ENCODE data around the gene MRPL38.

- TF ChIP-seq POLR2A (IDR thresholded peaks at IDR 0.05) = no peak
- TF ChIP-seq, protein P1, sequence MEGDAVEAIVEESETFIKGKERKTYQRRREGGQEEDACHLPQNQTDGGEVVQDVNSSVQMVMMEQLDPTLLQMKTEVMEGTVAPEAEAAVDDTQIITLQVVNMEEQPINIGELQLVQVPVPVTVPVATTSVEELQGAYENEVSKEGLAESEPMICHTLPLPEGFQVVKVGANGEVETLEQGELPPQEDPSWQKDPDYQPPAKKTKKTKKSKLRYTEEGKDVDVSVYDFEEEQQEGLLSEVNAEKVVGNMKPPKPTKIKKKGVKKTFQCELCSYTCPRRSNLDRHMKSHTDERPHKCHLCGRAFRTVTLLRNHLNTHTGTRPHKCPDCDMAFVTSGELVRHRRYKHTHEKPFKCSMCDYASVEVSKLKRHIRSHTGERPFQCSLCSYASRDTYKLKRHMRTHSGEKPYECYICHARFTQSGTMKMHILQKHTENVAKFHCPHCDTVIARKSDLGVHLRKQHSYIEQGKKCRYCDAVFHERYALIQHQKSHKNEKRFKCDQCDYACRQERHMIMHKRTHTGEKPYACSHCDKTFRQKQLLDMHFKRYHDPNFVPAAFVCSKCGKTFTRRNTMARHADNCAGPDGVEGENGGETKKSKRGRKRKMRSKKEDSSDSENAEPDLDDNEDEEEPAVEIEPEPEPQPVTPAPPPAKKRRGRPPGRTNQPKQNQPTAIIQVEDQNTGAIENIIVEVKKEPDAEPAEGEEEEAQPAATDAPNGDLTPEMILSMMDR (IDR thresholded peaks at IDR 0.05) = no peak
- TF ChIP-seq EP300 (IDR thresholded peaks at IDR 0.05; ENCODE audit: low read depth) = no peak
Observed at GRCh38 chr17:75945211-75945610, 40.5 kb upstream of the MRPL38 start.
